Coronary artery (tissue), 2 donors: ENCODE data around the gene COX18.
A peak's percentile ranks its signal among the peaks of the same experiment; 100 is the strongest.

Source experiments
- DNase-seq: peaks from one replicate; pipeline ENCODE4 v3.0.0-alpha.2; 2017; ENCODE audit warnings: low spot score
- H3K27ac ChIP-seq, 2 donors: fragments of 200-600 bp; sonication (generic); one replicate each; pipeline ENCODE4 v1.5.1; 2016 to 2019
- H3K4me3 ChIP-seq: fragments of 200-600 bp; sonication (generic); 2 replicates; pipeline ENCODE4 v1.5.1; 2016; ENCODE audit warnings: mild to moderate bottlenecking, moderate library complexity
- CTCF ChIP-seq: fragments of 200-600 bp; sonication (generic); IDR thresholded peaks from one replicate; pipeline ENCODE4 v1.5.1; 2019; ENCODE audit warnings: antibody characterized with exemption

The COX18 gene

GRCh38 chr4:73068491-73069337, 802 bp downstream of the COX18 start:
- no peak for DNase-seq
- peak overlapping the region; percentile 90 to 98 for H3K27ac ChIP-seq
- TF ChIP-seq CTCF, result no peak

DNA sequence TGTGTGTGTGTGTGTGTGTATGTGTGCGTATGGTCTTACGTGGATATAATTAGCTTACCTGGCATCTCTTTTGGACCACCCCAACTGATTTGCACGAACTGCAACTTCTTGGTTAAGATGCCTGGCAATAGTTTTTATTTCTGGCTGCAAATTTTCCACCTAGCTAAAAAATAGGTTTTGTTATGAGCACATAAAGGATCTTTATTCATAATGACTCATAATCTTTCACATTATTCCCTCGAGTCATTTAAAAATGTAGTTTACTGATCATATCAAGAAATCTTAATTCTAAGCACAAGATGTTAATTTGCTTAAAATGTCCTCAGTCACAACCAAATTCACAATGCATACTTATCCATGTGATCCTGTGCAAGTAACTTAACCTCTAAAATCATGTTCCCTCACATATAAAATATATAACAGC, 1.5 kb downstream of the COX18 start:
- Histone ChIP-seq H3K27ac (peak overlapping the region; percentile 90 to 98), H3K4me3 (peak overlapping the region; percentile 84)
- DNase-seq, result no peak
- no peak for TF ChIP-seq CTCF

More at GRCh38 chr4:73068491-73069337, 802 bp downstream of the COX18 start:
- peak overlapping the region; percentile 84 for H3K4me3 ChIP-seq

DNA sequence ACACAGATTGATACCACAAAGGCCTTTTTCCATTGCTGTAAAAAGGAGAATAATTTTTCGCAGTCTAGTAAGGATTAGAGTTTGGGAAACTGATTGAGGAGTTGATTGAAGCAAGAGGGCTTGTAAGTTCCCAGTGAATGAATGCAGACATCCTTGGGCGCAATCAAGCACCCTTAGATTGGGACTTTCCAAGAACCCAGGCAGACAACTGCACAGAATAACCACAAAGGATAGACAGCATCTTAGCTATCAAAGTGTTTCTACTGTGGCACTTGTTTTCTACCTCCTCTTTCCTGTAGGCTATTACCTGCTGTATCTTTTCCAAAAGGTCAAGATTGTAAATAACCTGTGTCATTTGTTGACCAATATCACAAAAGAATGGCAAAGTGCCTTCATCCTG, 2.6 kb downstream of the COX18 start:
- H3K4me3 ChIP-seq, result no peak overlapping the region
- no peak for DNase-seq
- no peak overlapping the region for H3K27ac ChIP-seq
- TF ChIP-seq CTCF, result no peak

DNA sequence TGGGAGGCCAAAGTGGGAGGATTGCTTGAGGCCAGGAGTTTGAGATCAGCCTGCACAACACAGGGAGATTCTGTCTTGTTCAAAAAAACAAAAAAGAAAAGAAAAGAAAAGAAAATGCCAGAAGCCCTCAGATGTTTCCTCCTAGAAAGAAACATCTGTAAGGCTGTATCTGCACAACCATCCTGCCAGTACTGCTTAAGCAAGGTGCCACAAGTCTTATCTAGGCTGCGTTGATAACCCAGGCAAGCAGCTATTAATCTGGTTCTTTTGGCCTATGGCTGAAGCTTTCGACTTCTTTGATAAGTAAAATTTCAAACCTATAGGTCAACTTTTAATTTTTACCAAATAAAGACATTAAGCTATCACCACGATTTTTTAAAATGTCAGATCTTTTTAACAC, 3.1 kb downstream of the COX18 start:
- no peak for DNase-seq
- no peak for TF ChIP-seq CTCF
- H3K4me3 ChIP-seq, result no peak overlapping the region
- no peak overlapping the region for H3K27ac ChIP-seq

GRCh38 chr4:73064536-73064935, 5.0 kb downstream of the COX18 start:
- H3K4me3 ChIP-seq, result no peak overlapping the region
- no peak for DNase-seq
- no peak for TF ChIP-seq CTCF
- H3K27ac ChIP-seq, result no peak overlapping the region

GRCh38 chr4:73055241-73055897, 14.1 kb downstream of the COX18 start:
- Histone ChIP-seq H3K4me3 (no peak overlapping the region), H3K27ac (no peak overlapping the region)
- no peak for TF ChIP-seq CTCF
- no peak for DNase-seq
